HG02678 (cell line): ENCODE measurements around the gene C1orf21.

Experiments
- ATAC-seq: cut with Tn5 transposase; IDR thresholded peaks from one replicate; pipeline ENCODE4 v1.9.1; 2021; ENCODE audit warnings: mild to moderate bottlenecking, moderate library complexity; ENCODE audit not compliant: unreplicated experiment

Gene C1orf21

GRCh38 chr1:184647471-184647870 lies 260.6 kb downstream of the C1orf21 start:
- ATAC-seq: no peak

GRCh38 chr1:184648160-184648855 lies 261.5 kb downstream of the C1orf21 start:
- no peak for ATAC-seq

GRCh38 chr1:184648856-184649201 lies 262.0 kb downstream of the C1orf21 start:
- ATAC-seq: no peak

- peak; percentile 65 for ATAC-seq
These were observed 262.6 kb downstream of the C1orf21 start for GRCh38 chr1:184649451-184649888.

- ATAC-seq: no peak
These were observed 263.5 kb downstream of the C1orf21 start for GRCh38 chr1:184650177-184650866.

- ATAC-seq: no peak
These were observed 268.4 kb downstream of the C1orf21 start for GRCh38 chr1:184655185-184655584.

GRCh38 chr1:184656221-184656620 lies 269.4 kb downstream of the C1orf21 start:
- no peak for ATAC-seq

- no peak for ATAC-seq
These were observed 271.2 kb downstream of the C1orf21 start for GRCh38 chr1:184658055-184658454.

- no peak for ATAC-seq
These were observed 273.8 kb downstream of the C1orf21 start for GRCh38 chr1:184660462-184661191.

- no peak for ATAC-seq
These were observed 275.0 kb downstream of the C1orf21 start for GRCh38 chr1:184661801-184662200.

GRCh38 chr1:184664042-184664660 lies 277.3 kb downstream of the C1orf21 start:
- ATAC-seq: peak; percentile 64

- ATAC-seq: no peak
These were observed 277.8 kb downstream of the C1orf21 start for GRCh38 chr1:184664661-184665060.

GRCh38 chr1:184665360-184665759 lies 278.5 kb downstream of the C1orf21 start:
- no peak for ATAC-seq

- no peak for ATAC-seq
These were observed 282.6 kb downstream of the C1orf21 start for GRCh38 chr1:184669391-184669790.

- no peak for ATAC-seq
These were observed 285.3 kb downstream of the C1orf21 start for GRCh38 chr1:184672013-184672726.

- no peak for ATAC-seq
These were observed 286.5 kb downstream of the C1orf21 start for GRCh38 chr1:184673305-184673704.

- no peak for ATAC-seq
These were observed 290.5 kb downstream of the C1orf21 start for GRCh38 chr1:184677344-184677743.
